Esophagus muscularis mucosa (tissue), 4 donors: ENCODE data around the gene SNX18. TPM values are rescaled to one million over a fixed set of nuclear protein-coding genes. Genes with fewer than 3 reads are reported as not detected.

Experiments
- DNase-seq: peaks from one replicate; pipeline ENCODE4 v3.0.0-alpha.2; 2017; ENCODE audit errors: extremely low spot score
- H3K27ac ChIP-seq, 4 donors: fragments of 200-600 bp; sonication (generic); replicated peaks in 1 of 4; 1 replicate in 3 of 4; 2 replicates in 1 of 4; pipeline ENCODE4 v1.5.1; 2016 to 2019; ENCODE audit warnings: mild to moderate bottlenecking in 1 of 4
- H3K27me3 ChIP-seq, 4 donors: fragments of 200-600 bp; sonication (generic); one replicate each; pipeline versions ENCODE4 v1.5.1 to v1.6.0; 2016 to 2019
- H3K36me3 ChIP-seq, 4 donors: fragments of 200-600 bp; sonication (generic); one replicate each; pipeline ENCODE4 v1.5.1; 2016 to 2019
- H3K4me1 ChIP-seq, 4 donors: fragments of 200-600 bp; sonication (generic); one replicate each; pipeline ENCODE4 v1.5.1; 2016 to 2019
- H3K4me3 ChIP-seq, 4 donors: fragments of 200-600 bp; sonication (generic); 1 replicate in 2 of 4; 2 replicates in 2 of 4; pipeline ENCODE4 v1.5.1; 2016 to 2019; ENCODE audit warnings: mild to moderate bottlenecking in 4 of 4, moderate library complexity in 1 of 4
- H3K9me3 ChIP-seq, 4 donors: fragments of 200-600 bp; sonication (generic); 1 replicate in 3 of 4; 2 replicates in 1 of 4; pipeline ENCODE4 v1.5.1; 2016 to 2019
- CTCF ChIP-seq, 3 experiments: fragments of 200-600 bp in 2 of 3; fragments of 450-650 bp in 1 of 3; sonication (generic) in 2 of 3; IDR thresholded peaks; one replicate each; pipeline ENCODE4 v1.5.1; 2017 to 2019; ENCODE audit warnings: antibody characterized with exemption in 3 of 3, mild to moderate bottlenecking in 2 of 3, moderate library complexity in 1 of 3
- EP300 ChIP-seq: sonication (generic); formaldehyde crosslinking; IDR thresholded peaks from one replicate; pipeline ENCODE4 v1.6.1; 2017; ENCODE audit warnings: antibody characterized with exemption
- POLR2A ChIP-seq: fragments of 450-650 bp; IDR thresholded peaks from one replicate; pipeline ENCODE4 v1.6.1; 2017; ENCODE audit warnings: antibody characterized with exemption, moderate library complexity, mild to moderate bottlenecking, low read depth
- POLR2AphosphoS5 ChIP-seq, 2 donors: sonication (generic); formaldehyde crosslinking; IDR thresholded peaks; one replicate each; pipeline ENCODE4 v1.6.1; 2017; ENCODE audit warnings: antibody characterized with exemption in 2 of 2
- WGBS: methylation state at CpG from one replicate; pipeline ENCODE4 v1.1.5; 2018; 5-methylcytosine and 5-hydroxymethylcytosine counted together
- intact Hi-C: fragments of 100-400 bp; cut with DNase I; formaldehyde crosslinking; loops from one replicate; pipeline ENCODE4 v1.15.1; 2023
- total RNA-seq, 4 donors: library from RNA; depleted of rRNA; stranded (reverse); fragments of >200 nt; gene quantifications; one replicate each; pipeline versions ENCODE4 v1.1.0 to v1.2.1, GENCODE V29; 2016

Gene SNX18
- total RNA-seq, 4 donors from 2014 or later: 34.1 to 93.3 (median 57.4) TPM

GRCh38 chr5:54521856-54522479 lies 4.4 kb downstream of the SNX18 start:
- Histone ChIP-seq H3K36me3 (no peaks in the 10 kb centered on the region), H3K27me3 (no peaks in the 10 kb centered on the region), H3K27ac (no peak overlapping the region), H3K4me1 (peaks cover 70 to 91% (median 90%) of the 10 kb centered on the region in 4 donors), H3K4me3 (peak overlapping the region; percentile 74 to 99 (median 96)), H3K9me3 (no peaks in the 10 kb centered on the region)
- WGBS: 92% methylated on average over 5 of the region's 5 CpGs
- TF ChIP-seq POLR2A: no peak
- TF ChIP-seq CTCF (IDR thresholded peaks at IDR 0.05): no peak
- no peak for TF ChIP-seq EP300
- no peak for TF ChIP-seq POLR2AphosphoS5 (IDR thresholded peaks at IDR 0.05)
- DNase-seq: no peak
- intact Hi-C loops: no loop called here

GRCh38 chr5:54523534-54523933 lies 6.0 kb downstream of the SNX18 start:
- DNase-seq: no peak
- peaks cover 82 to 99% (median 91%) of the 10 kb centered on the region in 4 donors for H3K4me1 ChIP-seq
- peak overlapping the region in 3 of 4 donors; percentile 12 to 45 (median 15) for H3K4me3 ChIP-seq
- H3K27me3 ChIP-seq: no peaks in the 10 kb centered on the region
- intact Hi-C loops: no loop called here
- H3K36me3 ChIP-seq: no peaks in the 10 kb centered on the region
- WGBS: 68% methylated on average over 3 of the region's 3 CpGs
- TF ChIP-seq CTCF (IDR thresholded peaks at IDR 0.05): no peak
- no peak for TF ChIP-seq POLR2AphosphoS5 (IDR thresholded peaks at IDR 0.05)
- no peak for TF ChIP-seq EP300
- TF ChIP-seq POLR2A: no peak
- peak overlapping the region; percentile 47 to 66 (median 56) for H3K27ac ChIP-seq
- no peaks in the 10 kb centered on the region for H3K9me3 ChIP-seq

- H3K36me3 ChIP-seq: no peaks in the 10 kb centered on the region
- intact Hi-C loops: no loop called here
- DNase-seq: no peak
- H3K27me3 ChIP-seq: no peaks in the 10 kb centered on the region
- TF ChIP-seq EP300: no peak
- no peak for TF ChIP-seq POLR2A
- no peak for TF ChIP-seq POLR2AphosphoS5 (IDR thresholded peaks at IDR 0.05)
- no peak for TF ChIP-seq CTCF (IDR thresholded peaks at IDR 0.05)
- 71% methylated on average over 8 of the region's 8 CpGs for WGBS
- H3K27ac ChIP-seq: peak overlapping the region; percentile 47 to 66 (median 56)
- no peaks in the 10 kb centered on the region for H3K9me3 ChIP-seq
- H3K4me1 ChIP-seq: peaks cover 82 to 99% (median 88%) of the 10 kb centered on the region in 4 donors
- H3K4me3 ChIP-seq: peak overlapping the region in 3 of 4 donors; percentile 12 to 45 (median 15)
These were observed 6.5 kb downstream of the SNX18 start for GRCh38 chr5:54524082-54524481.

GRCh38 chr5:54524704-54525103 lies 7.1 kb downstream of the SNX18 start:
- no peaks in the 10 kb centered on the region for H3K36me3 ChIP-seq
- H3K27ac ChIP-seq: peak overlapping the region; percentile 47 to 66 (median 56)
- 55% methylated on average over 8 of the region's 8 CpGs for WGBS
- peak overlapping the region; percentile 7 to 45 (median 14) for H3K4me3 ChIP-seq
- peak; percentile 91 for DNase-seq
- TF ChIP-seq POLR2A (no peak), CTCF (IDR thresholded peaks at IDR 0.05) (no peak), EP300 (no peak), POLR2AphosphoS5 (IDR thresholded peaks at IDR 0.05) (no peak)
- no peaks in the 10 kb centered on the region for H3K9me3 ChIP-seq
- intact Hi-C loops: no loop called here
- H3K27me3 ChIP-seq: no peaks in the 10 kb centered on the region
- H3K4me1 ChIP-seq: peaks cover 77 to 99% (median 87%) of the 10 kb centered on the region in 4 donors
